CD4-positive, alpha-beta T cell treated with Interleukin-4 for 1 hour (primary cell): ENCODE measurements around the gene RHAG.
"Not testable (repeated sequence)": the region's sequence is repeated elsewhere in the genome, so short reads cannot be mapped to it uniquely, and the experiment has no call there.

Experiments used
- DNase-seq, 2 donors: peaks; one replicate each; pipeline ENCODE4 v3.0.0-alpha.2; 2020 to 2022

The RHAG gene

GRCh38 chr6:49636713-49637349 is at the start of gene RHAG:
TSS of gene RHAG (minus strand) at chr6:49636839. CDS start at chr6:49636812, 27 bp downstream.
- no peak for DNase-seq

- DNase-seq = no peak
Observed at GRCh38 chr6:49676671-49677281, 40.1 kb upstream of the RHAG start.

DNA sequence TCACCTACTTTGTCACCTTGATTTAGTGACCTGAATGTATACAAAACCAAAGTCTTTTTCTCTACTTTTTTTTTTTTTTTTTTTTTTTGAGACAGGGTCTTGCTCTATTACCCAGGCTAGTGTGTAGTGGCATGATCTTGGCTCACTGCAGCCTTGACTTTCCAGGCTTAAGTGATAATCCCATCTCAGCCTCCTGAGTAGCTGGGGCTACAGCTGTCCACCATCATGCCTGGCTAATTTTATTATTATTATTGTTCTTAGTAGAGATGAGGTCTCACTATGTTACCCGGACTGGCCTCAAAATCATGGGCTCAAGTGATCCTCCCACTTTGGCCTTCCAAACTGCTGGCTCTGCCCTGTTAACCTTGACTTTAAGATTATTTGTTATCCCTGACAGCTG is 39.2 kb upstream of the RHAG start:
- DNase-seq = no peak

GRCh38 chr6:49668083-49668511 is 31.5 kb upstream of the RHAG start:
- no peak for DNase-seq

DNA sequence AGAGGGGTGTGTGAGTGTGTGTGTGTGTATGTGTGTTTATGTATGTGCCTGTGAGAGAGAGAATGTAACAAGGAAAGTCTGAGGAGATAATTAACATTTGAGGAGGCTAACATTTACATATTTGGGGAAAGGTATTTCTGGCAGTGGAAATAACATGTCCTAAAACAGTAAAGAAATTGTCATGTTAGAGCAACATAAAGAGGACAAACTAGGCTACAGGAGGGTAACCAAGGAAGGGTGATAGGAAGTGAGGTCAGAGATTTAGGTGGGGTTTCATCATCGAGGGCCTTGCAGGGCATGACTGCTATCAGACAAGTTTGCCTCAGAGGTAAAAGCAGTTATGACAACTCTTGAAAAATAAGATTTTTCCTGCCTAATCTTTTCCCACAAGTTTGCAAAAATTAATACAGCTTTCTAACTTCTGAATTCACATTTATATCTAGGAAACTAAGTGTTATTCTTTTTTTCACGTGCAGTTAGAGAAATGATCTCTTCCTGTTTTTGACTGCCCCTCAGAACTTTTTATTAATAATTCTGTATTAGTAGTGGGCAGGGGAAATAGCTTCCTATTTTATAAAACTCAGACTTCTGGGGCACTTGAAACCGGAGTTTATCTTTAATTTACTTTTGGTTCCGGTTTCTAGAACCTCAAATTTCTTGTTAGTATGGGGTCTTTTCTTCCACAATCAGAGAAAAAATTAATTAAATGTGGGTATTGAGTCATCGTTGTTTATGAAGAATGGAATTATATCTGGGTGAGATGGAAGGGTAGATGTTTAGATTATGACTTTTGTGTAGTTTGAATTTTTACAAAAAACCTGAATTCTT is 30.5 kb upstream of the RHAG start:
- DNase-seq = no peak

GRCh38 chr6:49666480-49666879 is 29.8 kb upstream of the RHAG start:
- no peak for DNase-seq

DNA sequence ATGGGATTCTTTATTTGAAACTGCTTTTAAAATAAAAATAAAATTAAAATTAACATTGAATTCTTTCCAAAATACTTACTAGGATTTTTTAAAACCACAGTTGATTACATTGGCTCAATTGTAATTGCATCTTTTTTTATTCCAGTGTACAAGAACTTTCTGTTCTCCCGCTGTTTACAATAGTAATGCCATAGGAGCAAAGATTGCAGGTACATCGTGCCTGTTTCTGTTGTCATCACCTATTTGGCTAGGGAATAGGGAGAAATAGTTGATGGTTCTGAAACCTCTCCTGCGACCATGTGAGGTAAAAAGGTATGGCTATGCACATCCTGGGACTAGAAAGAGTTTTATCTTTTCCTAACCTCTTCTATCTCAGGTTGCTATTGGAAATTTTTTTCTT is 28.2 kb upstream of the RHAG start:
- DNase-seq = no peak

DNA sequence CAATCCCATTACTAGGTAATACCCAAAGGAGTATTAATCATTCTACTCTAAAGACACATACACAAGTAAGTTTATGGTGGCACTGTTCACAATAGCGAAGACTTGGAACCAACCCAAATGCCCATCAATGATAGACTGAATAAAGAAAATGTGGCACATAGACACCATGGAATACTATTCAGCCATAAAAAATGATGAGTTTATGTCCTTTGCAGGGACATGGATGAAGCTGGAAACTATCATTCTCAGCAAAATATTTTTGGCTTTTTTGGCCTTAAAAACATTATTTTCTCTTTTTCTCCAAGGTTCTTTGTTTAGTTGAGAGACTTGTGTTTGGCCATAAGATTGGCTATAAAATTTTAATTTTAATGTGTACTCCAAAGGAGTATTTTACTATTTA is 27.4 kb upstream of the RHAG start:
- DNase-seq = not testable (repeated sequence)

DNA sequence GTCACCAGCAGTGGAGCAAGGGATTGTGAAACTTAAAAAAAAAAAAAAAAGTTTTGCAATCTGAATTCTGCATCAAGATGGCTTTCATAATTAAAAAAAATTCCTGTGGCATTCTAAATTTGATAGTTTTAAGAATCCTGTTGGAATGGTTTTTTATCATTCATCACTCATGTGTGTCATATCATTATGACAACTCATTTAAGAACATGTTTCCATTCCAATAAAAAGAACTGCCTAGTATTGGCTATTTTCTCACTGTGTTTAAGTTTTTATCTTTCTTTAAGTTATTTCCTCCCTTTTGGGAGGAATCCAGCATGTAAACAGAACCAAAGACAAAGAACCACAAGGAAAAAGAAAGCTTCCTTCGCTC is 26.2 kb upstream of the RHAG start:
- no peak for DNase-seq

- DNase-seq = no peak
Observed at GRCh38 chr6:49662231-49662891, 25.7 kb upstream of the RHAG start.

GRCh38 chr6:49653942-49654341 is 17.3 kb upstream of the RHAG start:
- no peak for DNase-seq

GRCh38 chr6:49653438-49653837 is 16.8 kb upstream of the RHAG start:
- DNase-seq = no peak

DNA sequence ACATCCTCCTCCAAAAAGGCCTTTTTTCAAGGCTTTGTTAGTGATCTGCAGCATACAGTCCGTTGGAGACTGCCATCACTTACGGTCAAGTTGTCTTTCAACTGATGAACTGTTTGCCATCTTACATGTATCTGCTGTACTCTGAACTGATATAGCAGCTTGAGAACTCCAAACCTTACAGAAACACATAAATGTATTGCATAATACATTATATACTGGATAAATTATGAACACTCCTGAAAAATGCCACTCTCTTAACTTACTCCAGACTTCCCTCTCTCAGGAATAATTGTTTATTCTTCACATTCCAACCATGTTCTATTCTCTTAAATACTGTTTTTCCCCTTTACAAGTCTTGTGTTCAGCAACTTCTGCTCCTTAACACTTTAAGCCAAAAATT is 14.6 kb upstream of the RHAG start:
- no peak for DNase-seq

- DNase-seq = no peak
Observed at GRCh38 chr6:49649988-49650387, 13.3 kb upstream of the RHAG start.

- no peak for DNase-seq
Observed at GRCh38 chr6:49648036-49648435, 11.4 kb upstream of the RHAG start.

DNA sequence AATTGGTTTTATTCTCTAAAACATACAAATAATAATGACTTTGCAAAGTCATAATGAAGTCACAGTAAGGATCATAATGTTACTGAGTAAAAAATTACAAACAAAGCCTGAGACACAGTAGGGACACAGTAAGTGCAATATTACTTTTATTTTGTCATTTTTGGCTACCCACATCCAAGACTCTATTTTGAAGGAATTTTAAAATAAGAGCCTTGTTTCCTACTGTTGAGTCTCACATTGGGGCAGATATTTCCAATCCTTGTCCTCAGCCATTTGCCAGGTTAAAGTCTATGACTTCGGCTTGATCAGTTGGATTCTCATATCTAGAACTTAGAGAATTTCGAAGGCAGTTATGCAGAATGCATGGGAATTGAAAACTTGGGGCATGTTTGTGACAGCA is 10.8 kb upstream of the RHAG start:
- no peak for DNase-seq

DNA sequence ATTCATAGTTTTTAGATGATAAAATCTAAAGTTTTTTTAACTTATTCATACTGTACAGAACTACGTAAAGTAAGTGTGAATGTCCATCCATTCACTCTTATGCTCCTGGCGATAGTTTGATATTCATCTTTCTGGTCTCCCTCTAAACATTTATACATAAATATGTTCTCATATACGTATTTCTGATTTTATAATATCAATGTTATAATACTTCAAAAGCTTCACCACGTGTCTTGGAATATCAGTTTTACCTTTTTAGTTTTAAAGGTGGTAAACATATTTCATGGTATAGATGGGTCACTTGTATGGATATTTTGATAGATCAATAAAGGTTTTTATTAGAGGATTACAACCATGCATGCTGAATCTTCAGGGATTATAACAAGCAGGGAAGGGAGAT is 10.3 kb upstream of the RHAG start:
- no peak for DNase-seq

DNA sequence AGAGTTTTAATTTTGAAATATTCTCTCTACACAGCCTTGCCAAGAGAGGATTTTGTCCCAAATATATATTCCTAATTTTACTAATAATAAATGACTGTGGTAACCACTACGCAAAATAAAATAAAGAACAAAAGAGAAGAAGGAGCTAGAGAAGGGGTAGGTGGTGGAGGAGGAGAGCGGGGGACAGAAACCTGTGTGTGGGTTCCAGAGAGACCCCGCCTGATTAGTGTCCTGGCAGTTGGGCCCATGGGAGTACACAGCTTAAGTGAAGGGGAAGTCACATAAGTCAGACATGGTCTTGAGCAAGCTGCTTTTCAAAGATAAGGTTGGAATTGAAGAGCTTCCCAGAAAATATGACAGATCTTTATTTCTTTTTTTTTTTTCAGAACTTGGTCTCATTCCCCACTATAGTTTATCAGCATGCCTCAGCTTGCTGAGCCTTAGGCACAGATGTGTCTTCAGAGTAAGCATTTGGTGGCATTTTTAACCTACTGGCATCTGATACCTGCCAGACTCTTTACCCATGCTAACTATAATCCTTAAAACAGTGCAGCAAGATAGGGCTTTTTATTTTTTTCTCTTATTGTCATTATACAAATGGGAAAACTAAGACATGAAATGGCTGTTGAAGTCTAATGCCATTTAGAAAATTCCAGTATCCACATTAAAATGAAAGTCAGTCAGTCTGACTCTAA is 9.6 kb upstream of the RHAG start:
- no peak for DNase-seq

- DNase-seq = no peak
Observed at GRCh38 chr6:49645139-49645538, 8.5 kb upstream of the RHAG start.

DNA sequence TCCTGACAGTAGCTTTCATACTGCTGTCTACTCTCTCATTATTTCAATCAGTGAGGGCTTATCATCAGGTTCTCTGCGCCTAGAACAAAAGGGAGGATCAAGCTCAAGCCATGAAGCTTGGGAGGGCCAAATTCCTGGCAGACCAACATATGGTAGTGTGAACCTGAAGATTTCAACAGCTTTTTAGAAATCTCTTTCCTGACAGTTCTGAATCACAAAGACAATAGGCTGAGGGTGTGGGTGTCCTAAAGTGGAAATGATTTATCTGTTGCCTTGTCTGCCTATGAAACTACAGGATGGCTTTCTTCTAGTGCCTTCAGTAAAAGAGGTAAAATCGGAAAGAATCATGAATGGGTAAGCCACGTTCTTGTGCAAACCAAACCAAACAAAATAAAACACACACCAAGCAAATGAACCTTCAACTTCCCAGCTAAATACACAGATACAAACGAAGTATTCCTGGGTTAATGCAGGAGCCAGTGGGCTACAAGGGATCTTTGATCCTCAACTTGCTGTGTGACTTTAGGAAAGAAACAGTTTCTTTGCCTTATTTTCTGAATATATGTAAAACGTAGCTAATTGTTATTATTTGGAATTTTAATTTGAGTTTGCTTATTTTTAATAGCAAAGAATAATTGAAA is 2.7 kb upstream of the RHAG start:
- no peak for DNase-seq

GRCh38 chr6:49637350-49637731 is 702 bp upstream of the RHAG start:
- DNase-seq = no peak

DNA sequence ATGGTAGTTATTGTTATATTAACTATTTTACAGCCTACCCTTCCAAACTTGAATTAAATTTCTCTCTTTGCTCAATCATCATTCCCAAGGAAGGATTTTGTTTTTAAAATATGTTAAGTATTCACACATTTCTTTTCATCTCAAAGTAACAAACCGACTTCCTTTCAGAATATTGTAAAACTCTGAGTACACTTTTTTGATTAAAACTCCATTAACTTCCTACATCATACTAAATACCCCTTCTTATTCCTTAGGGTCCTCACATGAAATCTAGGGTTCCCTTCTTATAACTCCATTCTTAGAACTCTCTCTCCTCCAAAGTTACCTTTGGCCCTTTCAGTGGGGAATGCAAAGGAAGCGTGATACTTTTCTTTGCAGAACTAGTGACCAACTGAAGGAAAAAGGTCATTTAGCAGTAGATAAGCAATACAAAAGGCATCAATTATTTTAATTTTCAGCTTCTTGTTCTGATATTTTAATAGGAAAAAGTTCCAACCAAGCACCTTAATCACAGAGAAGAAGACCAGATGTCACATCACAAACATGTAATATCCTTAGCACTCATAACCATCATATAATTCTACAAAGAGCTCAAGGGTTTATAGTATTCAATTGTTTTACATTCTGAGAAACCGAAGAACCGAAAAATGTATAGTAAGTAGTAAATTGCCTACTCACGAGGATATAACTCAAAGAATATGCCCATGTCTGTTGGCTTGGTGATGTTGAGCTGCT is 494 bp downstream of the RHAG start:
- no peak for DNase-seq
